Fibroblast of mammary gland (primary cell): Measurements from ENCODE around the gene CCDC148.
A peak's percentile ranks its signal among the peaks of the same experiment; 100 is the strongest.

Experiments
- DNase-seq: peaks from one replicate; pipeline ENCODE4 v3.0.0-alpha.2; 2010; ENCODE audit warnings: low read depth
- H3K4me3 ChIP-seq: 2 replicates; pipeline ENCODE4 v1.5.1; 2011; ENCODE audit warnings: low read depth, mild to moderate bottlenecking, low read length, moderate library complexity; ENCODE audit not compliant: control insufficient read depth
- CTCF ChIP-seq: conservative IDR thresholded peaks from 2 replicates; pipeline ENCODE4 v1.5.1; 2011; ENCODE audit warnings: low read depth, low read length, inconsistent platforms; ENCODE audit not compliant: control insufficient read depth, insufficient read depth

The CCDC148 gene

GRCh38 chr2:158184556-158185343 is 271.8 kb downstream of the CCDC148 start:
- no peak for DNase-seq
- H3K4me3 ChIP-seq: no peak overlapping the region
- TF ChIP-seq CTCF: no peak

GRCh38 chr2:158184001-158184400 is 272.6 kb downstream of the CCDC148 start:
- TF ChIP-seq CTCF: no peak
- H3K4me3 ChIP-seq: no peak overlapping the region
- no peak for DNase-seq

GRCh38 chr2:158182676-158183295 is 273.8 kb downstream of the CCDC148 start:
- no peak for TF ChIP-seq CTCF
- no peak overlapping the region for H3K4me3 ChIP-seq
- DNase-seq: no peak

- no peak for DNase-seq
- H3K4me3 ChIP-seq: no peak overlapping the region
- TF ChIP-seq CTCF: no peak
Observed at GRCh38 chr2:158181171-158181570, 275.4 kb downstream of the CCDC148 start.

- DNase-seq: peak; percentile 30
- no peak overlapping the region for H3K4me3 ChIP-seq
- peak; percentile 35 for TF ChIP-seq CTCF
Observed at GRCh38 chr2:158179660-158180059, 276.9 kb downstream of the CCDC148 start.

GRCh38 chr2:158178646-158179045 is 277.9 kb downstream of the CCDC148 start:
- H3K4me3 ChIP-seq: no peak overlapping the region
- TF ChIP-seq CTCF: no peak
- no peak for DNase-seq
